Measurements from ENCODE around the gene AGPAT3. TPM values are rescaled to one million over a fixed set of nuclear protein-coding genes. Genes with fewer than 3 reads are reported as not detected.
A peak's percentile ranks its signal among the peaks of the same experiment; 100 is the strongest.

The AGPAT3 gene
- total and polyA plus RNA-seq, 7 experiments from 2014 or later = 11.4 to 121 (median 62.5) TPM

DNA sequence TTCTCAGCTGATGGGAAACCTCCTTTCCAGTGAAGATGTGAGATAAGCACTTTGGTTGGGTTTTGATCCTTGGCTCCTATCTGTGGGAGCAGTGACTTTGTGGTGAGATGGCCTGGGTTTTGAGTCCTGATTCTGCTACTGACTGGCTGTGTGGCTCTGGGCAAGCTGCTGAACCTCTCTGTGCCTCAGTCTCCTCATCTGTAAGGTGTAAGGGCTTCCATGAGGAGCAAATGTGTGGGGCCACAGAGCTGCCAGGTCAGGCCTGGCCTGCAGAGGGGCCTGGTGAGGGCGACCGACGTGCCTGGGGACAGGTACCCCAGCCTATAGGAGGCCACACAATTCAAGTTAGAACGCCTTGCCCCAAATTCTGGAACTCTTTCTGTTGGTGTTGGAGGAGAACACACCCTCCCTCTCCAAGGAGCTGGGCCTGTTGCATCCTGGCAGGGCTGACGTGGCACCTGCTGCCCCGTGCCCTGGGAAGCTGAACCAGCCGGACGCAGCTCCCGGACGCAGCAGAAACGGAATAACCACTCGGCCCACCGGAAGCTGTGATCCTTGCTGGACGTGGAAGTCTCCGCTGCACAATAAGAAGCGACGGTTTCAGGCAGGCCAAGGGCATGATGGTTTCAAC is 62.7 kb downstream of the AGPAT3 start:
- no peak overlapping the region for H3K27ac Mint-ChIP-seq
- H3K4me3 Mint-ChIP-seq = no peak overlapping the region
- peaks cover 0 to under 1% of the 10 kb centered on the region in 2 donors for H3K4me1 ChIP-seq (ENCODE audit: control insufficient read depth in 2 of 2, insufficient read depth in 2 of 2, low read length in 2 of 2)
- H3K36me3 ChIP-seq (ENCODE audit: control insufficient read depth in 2 of 3, insufficient read depth in 3 of 3, low read length in 3 of 3) = peaks cover 0 to 52% (median 0%) of the 10 kb centered on the region in 3 experiments
- H3K4me3 ChIP-seq (ENCODE audit: low read length) = no peak overlapping the region
- no peak overlapping the region for H3K27ac ChIP-seq (ENCODE audit: low read depth, low read length)
- peaks cover 1 to 26% (median 6%) of the 10 kb centered on the region in 7 donors for H3K4me1 Mint-ChIP-seq
- peaks cover 0 to 17% (median 2%) of the 10 kb centered on the region in 5 donors for H3K36me3 Mint-ChIP-seq
- ChIA-PET POLR2A (interaction anchor here (0.6 kb wide), 1 partner anchor 22 kb away, joined by 3 read pairs; no protein-coding TSS in a partner anchor), CTCF (interaction anchor here (0.5 to 0.6 kb wide), 2 partner anchors 20 to 85 kb away, joined by 3 to 4 read pairs; no protein-coding TSS in a partner anchor)
- H3K27me3 ChIP-seq (ENCODE audit: control insufficient read depth in 2 of 2, insufficient read depth in 2 of 2, low read length in 2 of 2) = no peaks in the 10 kb centered on the region
- no peaks in the 10 kb centered on the region for H3K9me3 ChIP-seq (ENCODE audit: control insufficient read depth in 2 of 3, low read length in 3 of 3)
- intact Hi-C loops (cut with micrococcal nuclease) = no loop called here
- no peaks in the 10 kb centered on the region for H3K27me3 Mint-ChIP-seq
- DNase-seq (no peak), ATAC-seq (no peak)
- H3K9me3 Mint-ChIP-seq = no peaks in the 10 kb centered on the region

DNA sequence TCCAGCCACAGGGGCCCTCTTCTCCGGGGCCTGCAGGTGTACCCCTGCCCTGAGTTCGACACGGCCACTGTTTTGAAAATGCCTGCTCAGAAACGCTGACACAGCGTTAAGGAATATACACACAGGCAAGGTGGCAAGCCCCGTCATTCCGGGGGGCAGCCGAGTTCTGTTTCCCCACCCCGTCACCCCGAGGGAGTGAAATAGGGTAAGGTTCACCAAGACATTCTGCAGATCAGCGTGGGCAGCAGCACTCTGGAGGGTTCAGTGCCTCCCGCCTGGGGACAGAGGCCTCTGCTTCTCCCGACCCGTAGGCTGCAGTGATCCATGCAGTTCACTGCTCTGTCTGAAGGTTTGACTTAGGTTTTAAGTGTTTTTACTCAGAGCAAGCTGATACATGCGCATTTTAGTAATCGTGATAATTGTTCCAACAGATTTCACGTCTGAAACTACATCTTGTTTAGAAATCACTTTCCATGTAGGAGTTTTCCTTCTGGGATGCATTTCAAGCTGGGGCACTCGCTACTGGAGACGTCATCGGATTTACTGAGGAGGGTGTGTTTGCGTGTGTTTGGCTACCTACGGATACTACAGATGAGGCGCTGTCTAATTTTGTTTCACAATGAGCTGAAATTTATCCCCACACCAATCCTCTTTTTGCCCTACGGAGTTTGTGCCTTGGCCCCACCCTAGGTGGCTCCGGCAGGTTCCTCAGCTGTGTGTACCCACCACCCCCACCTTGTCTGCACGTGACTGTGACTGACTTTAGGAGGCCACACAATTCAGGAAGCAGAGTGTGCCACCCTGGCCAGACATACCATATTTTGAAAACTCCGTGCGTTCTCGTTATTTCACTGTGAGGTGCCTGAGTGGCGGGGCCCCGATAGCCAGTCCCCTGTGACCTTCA is 63.5 kb downstream of the AGPAT3 start:
- H3K4me1 ChIP-seq (ENCODE audit: control insufficient read depth in 2 of 2, insufficient read depth in 2 of 2, low read length in 2 of 2) = no peaks in the 10 kb centered on the region
- intact Hi-C loops (cut with micrococcal nuclease) = no loop called here
- Mint-ChIP-seq H3K9me3 (no peaks in the 10 kb centered on the region), H3K27me3 (no peaks in the 10 kb centered on the region), H3K27ac (peak overlapping the region in 4 of 9 donors; percentile 16 to 74 (median 50)), H3K4me3 (no peak overlapping the region), H3K4me1 (peaks cover 3 to 22% (median 8%) of the 10 kb centered on the region in 7 donors), H3K36me3 (peaks cover 0 to 19% (median 3%) of the 10 kb centered on the region in 5 donors)
- H3K4me3 ChIP-seq (ENCODE audit: low read length) = no peak overlapping the region
- no peak overlapping the region for H3K27ac ChIP-seq (ENCODE audit: low read depth, low read length)
- ChIA-PET POLR2A (interaction anchor here (0.6 kb wide), 2 partner anchors 36 to 56 kb away, joined by 3 read pairs; no protein-coding TSS in a partner anchor), CTCF (interaction anchor here (0.5 to 0.6 kb wide), 2 partner anchors 21 to 86 kb away, joined by 3 to 4 read pairs; no protein-coding TSS in a partner anchor)
- ATAC-seq (no peak), DNase-seq (no peak)
- no peaks in the 10 kb centered on the region for H3K9me3 ChIP-seq (ENCODE audit: control insufficient read depth in 2 of 3, low read length in 3 of 3)
- no peaks in the 10 kb centered on the region for H3K27me3 ChIP-seq (ENCODE audit: control insufficient read depth in 2 of 2, insufficient read depth in 2 of 2, low read length in 2 of 2)
- H3K36me3 ChIP-seq (ENCODE audit: control insufficient read depth in 2 of 3, insufficient read depth in 3 of 3, low read length in 3 of 3) = peaks cover 0 to 52% (median 0%) of the 10 kb centered on the region in 3 experiments

DNA sequence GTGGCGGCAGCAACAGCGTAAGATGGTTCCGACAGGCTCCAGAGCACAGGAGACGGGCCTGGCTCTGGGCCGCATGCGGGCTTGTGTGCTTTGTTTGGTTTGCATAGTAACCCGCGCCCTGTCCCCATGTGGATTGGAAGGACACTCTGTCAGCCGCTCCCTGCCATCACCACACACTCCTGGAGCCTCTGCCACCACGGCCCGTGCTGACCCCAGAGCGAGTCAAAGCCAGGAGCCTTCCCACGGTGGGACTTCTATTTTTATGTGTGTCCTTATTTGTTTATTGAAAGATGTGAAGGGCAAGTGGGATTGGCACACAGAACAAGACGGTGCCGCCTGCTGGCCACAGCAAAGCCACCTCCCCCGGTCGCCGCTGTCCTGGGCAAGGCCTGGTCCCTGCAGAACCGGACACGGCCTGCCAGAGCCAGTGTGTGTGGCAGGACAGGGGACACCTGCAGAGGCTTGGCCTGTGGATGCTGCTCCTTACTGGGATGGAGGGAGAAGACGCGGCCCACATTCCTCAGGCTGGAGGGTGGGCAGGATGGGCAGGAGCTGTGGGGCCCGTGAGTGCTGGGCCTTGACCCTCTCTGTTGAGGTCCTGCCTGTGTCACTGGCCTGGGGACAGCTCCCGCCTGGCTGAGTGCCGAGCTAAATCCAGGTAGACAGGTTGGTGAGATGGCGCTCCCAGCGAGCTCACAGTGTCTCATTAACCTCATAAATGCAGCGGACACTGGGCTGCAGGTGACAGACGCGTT is 64.4 kb downstream of the AGPAT3 start:
- no peak overlapping the region for H3K27ac Mint-ChIP-seq

DNA sequence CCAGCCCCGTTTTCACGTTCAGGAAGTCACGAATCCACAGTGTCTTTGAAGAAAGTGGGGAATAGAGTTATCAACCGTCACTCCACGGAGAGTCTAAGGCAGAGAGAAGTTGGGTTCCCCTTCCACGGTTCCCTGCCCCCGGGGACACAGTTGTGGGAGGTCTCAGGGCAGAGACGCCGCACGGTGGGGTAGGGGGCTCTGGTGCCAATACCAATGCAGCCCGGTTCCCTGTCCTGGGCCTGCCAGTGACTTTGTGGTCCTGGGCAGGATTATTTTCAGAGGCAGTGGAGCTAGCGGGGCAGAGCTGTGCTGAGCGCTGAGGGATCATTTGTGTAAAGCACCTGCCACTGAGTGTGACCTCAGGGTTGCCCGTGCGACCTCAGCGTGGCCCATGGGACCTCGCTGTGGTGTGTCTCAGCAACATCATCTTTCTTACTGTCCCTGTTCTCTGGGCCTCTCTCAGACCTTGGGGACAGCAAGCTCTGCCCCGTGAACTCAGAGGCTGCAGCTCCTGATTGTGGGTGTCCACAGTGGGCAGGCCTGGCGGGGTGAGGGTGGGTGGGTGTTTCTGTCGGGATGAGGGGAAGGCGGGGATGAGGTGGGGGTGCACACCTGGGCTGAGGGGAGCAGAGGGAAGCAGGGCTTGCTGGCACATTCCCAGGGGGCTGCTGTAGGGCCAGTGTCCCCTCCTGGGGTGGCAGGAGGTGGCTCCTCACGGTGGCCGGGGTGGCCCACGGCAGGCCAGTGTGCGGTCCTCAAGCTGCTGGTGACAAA is 65.2 kb downstream of the AGPAT3 start:
- DNase-seq (no peak), ATAC-seq (no peak)
- H3K27ac ChIP-seq (ENCODE audit: low read depth, low read length) = no peak overlapping the region
- H3K9me3 ChIP-seq (ENCODE audit: control insufficient read depth in 2 of 3, low read length in 3 of 3) = no peaks in the 10 kb centered on the region
- H3K27me3 ChIP-seq (ENCODE audit: control insufficient read depth in 2 of 2, insufficient read depth in 2 of 2, low read length in 2 of 2) = no peaks in the 10 kb centered on the region
- no peak overlapping the region for H3K4me3 ChIP-seq (ENCODE audit: low read length)
- H3K4me3 Mint-ChIP-seq = no peak overlapping the region
- no peaks in the 10 kb centered on the region for H3K9me3 Mint-ChIP-seq
- intact Hi-C loops (cut with micrococcal nuclease) = no loop called here
- ChIA-PET CTCF (interaction anchor here (0.6 kb wide), 1 partner anchor 64 kb away, joined by 3 read pairs; no protein-coding TSS in a partner anchor), POLR2A (no interaction called here)
- H3K4me1 ChIP-seq (ENCODE audit: control insufficient read depth in 2 of 2, insufficient read depth in 2 of 2, low read length in 2 of 2) = no peaks in the 10 kb centered on the region
- H3K36me3 ChIP-seq (ENCODE audit: control insufficient read depth in 2 of 3, insufficient read depth in 3 of 3, low read length in 3 of 3) = peaks cover 0 to 57% (median 0%) of the 10 kb centered on the region in 3 experiments
- peaks cover 2 to 18% (median 8%) of the 10 kb centered on the region in 7 donors for H3K4me1 Mint-ChIP-seq
- no peaks in the 10 kb centered on the region for H3K27me3 Mint-ChIP-seq
- H3K27ac Mint-ChIP-seq = no peak overlapping the region
- peaks cover 0 to 19% (median 5%) of the 10 kb centered on the region in 5 donors for H3K36me3 Mint-ChIP-seq

More for the DNA sequence above, 64.4 kb downstream of the AGPAT3 start:
- ChIA-PET CTCF (no interaction called here), POLR2A (interaction anchor here (0.6 kb wide), 1 partner anchor 37 kb away, joined by 3 read pairs; no protein-coding TSS in a partner anchor)
- H3K27ac ChIP-seq (ENCODE audit: low read depth, low read length) = no peak overlapping the region
- no peaks in the 10 kb centered on the region for H3K9me3 ChIP-seq (ENCODE audit: control insufficient read depth in 2 of 3, low read length in 3 of 3)
- Mint-ChIP-seq H3K9me3 (no peaks in the 10 kb centered on the region), H3K36me3 (peaks cover 0 to 19% (median 5%) of the 10 kb centered on the region in 5 donors), H3K4me3 (no peak overlapping the region), H3K27me3 (no peaks in the 10 kb centered on the region), H3K4me1 (peaks cover 3 to 18% (median 8%) of the 10 kb centered on the region in 7 donors)
- ATAC-seq (no peak), DNase-seq (no peak)
- H3K27me3 ChIP-seq (ENCODE audit: control insufficient read depth in 2 of 2, insufficient read depth in 2 of 2, low read length in 2 of 2) = no peaks in the 10 kb centered on the region
- intact Hi-C loops (cut with micrococcal nuclease) = no loop called here
- H3K4me3 ChIP-seq (ENCODE audit: low read length) = no peak overlapping the region
- H3K4me1 ChIP-seq (ENCODE audit: control insufficient read depth in 2 of 2, insufficient read depth in 2 of 2, low read length in 2 of 2) = no peaks in the 10 kb centered on the region
- peaks cover 0 to 58% (median 0%) of the 10 kb centered on the region in 3 experiments for H3K36me3 ChIP-seq (ENCODE audit: control insufficient read depth in 2 of 3, insufficient read depth in 3 of 3, low read length in 3 of 3)

DNA sequence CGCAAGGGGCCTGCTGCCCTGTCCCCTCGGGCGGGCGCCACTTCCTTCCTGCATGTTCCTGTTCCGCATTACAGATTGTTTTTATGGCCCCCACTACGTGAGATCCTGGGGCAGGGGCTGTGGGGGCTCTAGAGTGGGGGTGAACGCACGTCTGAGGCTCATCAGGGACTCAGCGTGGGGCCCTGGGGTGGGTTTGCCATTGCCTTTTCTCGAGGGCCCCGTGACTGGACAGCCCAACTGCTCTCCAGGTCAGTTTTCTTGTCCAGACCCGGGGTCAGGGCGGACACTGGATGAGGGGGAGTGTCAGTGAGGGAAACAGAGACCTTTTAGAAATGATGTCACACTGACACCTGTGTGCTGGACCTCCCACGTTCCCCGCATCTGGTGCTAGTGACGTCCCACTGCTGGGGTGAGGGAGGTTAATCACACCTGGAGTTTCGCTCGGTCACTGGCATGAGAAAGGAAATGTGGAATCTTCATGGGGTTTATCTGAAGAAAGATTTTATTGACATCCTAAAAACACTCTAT is 65.9 kb downstream of the AGPAT3 start:
- Mint-ChIP-seq H3K27ac (peak overlapping the region in 1 of 9 donors; percentile 28), H3K4me3 (no peak overlapping the region), H3K4me1 (peaks cover 2 to 18% (median 8%) of the 10 kb centered on the region in 7 donors), H3K27me3 (no peaks in the 10 kb centered on the region), H3K36me3 (peaks cover 0 to 19% (median 5%) of the 10 kb centered on the region in 5 donors), H3K9me3 (no peaks in the 10 kb centered on the region)
- Histone ChIP-seq H3K36me3 (ENCODE audit: control insufficient read depth in 2 of 3, insufficient read depth in 3 of 3, low read length in 3 of 3) (peaks cover 0 to 52% (median 0%) of the 10 kb centered on the region in 3 experiments), H3K4me3 (ENCODE audit: low read length) (no peak overlapping the region), H3K27me3 (ENCODE audit: control insufficient read depth in 2 of 2, insufficient read depth in 2 of 2, low read length in 2 of 2) (no peaks in the 10 kb centered on the region), H3K4me1 (ENCODE audit: control insufficient read depth in 2 of 2, insufficient read depth in 2 of 2, low read length in 2 of 2) (no peaks in the 10 kb centered on the region), H3K9me3 (ENCODE audit: control insufficient read depth in 2 of 3, low read length in 3 of 3) (no peaks in the 10 kb centered on the region), H3K27ac (ENCODE audit: low read depth, low read length) (no peak overlapping the region)
- ChIA-PET CTCF (interaction anchor here (0.6 to 0.7 kb wide), 2 partner anchors 57 to 65 kb away, joined by 3 to 4 read pairs; no protein-coding TSS in a partner anchor), POLR2A (interaction anchor here (0.9 kb wide), 1 partner anchor 10 kb away, joined by 4 read pairs; no protein-coding TSS in a partner anchor)
- ATAC-seq (no peak), DNase-seq (no peak)
- intact Hi-C loops (cut with micrococcal nuclease) = no loop called here
